GM21528 (cell line): ENCODE results near the gene SNAP25.

Experiments used
- ATAC-seq: cut with Tn5 transposase; IDR thresholded peaks from one replicate; pipeline ENCODE4 v1.9.1; 2021; ENCODE audit warnings: mild to moderate bottlenecking, moderate library complexity; ENCODE audit not compliant: unreplicated experiment, low FRiP score

SNAP25 gene

DNA sequence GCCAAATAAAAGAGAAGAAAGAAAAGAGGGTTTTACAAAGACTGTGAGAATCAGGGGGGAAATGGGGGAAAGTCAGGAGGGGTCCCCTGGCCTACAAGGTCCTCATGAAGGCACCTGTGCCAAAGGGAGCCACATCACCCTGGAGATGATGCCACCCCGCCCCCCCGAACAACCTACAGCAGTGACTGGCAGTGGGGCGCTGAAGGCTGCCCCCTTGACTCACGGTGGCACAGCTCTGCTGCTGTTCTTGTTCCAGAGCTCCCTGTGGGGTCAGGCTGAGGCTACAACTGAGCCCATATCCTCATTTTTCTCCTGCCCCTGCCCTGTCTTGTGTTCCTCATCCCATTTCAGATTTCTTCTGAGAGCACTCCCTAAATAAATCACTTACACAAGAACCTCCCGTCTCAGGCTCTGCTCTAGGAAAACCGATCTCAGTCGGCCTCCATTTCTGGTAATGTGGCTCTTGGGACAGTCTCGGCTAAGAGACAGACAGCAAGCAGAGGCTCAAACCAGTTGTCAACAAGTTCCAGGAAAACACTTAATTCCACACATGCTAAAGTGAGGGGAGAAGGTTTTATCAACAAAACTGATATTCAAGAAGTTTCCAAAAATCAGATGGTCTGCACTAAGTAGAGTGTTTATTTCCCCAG is 105.7 kb downstream of the SNAP25 start:
- ATAC-seq = no peak

DNA sequence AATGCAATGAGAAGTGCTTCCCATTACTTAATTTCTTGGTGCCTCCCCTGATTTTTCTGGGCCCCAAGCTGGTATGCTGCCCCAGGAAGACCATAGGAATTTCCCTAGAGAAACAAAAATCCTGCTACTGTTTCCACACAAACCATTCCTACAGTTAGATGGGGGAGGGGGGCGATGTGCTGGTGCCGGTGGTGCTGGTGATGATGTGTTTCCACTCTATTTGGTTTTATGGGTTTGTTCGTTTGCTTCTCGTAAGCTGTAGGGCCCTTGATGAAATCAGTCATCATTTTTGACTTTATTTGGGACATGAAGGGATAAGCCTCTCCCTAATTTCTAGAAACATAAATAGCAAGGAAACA is 110.2 kb downstream of the SNAP25 start:
- ATAC-seq = no peak

- no peak for ATAC-seq
Measured at GRCh38 chr20:10329387-10330005, 110.9 kb downstream of the SNAP25 start.

DNA sequence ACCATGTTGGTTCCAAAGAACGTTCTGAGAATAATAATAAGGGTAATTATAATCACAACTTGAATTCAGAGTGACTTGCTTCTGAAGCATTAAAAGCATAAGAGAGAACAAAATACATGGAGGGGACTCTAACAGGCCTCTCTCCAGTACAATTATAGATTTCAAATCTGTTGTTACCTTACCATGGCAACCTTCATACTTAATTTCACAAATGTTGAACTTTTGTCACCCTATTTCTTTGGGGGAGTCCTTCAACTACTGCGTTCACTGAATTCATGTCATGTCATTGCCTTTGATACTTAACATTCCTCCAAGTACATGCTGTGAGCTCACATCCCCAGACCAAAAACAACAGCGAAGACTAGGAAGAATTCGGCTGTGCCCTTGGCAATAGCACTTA is 111.4 kb downstream of the SNAP25 start:
- ATAC-seq = no peak

DNA sequence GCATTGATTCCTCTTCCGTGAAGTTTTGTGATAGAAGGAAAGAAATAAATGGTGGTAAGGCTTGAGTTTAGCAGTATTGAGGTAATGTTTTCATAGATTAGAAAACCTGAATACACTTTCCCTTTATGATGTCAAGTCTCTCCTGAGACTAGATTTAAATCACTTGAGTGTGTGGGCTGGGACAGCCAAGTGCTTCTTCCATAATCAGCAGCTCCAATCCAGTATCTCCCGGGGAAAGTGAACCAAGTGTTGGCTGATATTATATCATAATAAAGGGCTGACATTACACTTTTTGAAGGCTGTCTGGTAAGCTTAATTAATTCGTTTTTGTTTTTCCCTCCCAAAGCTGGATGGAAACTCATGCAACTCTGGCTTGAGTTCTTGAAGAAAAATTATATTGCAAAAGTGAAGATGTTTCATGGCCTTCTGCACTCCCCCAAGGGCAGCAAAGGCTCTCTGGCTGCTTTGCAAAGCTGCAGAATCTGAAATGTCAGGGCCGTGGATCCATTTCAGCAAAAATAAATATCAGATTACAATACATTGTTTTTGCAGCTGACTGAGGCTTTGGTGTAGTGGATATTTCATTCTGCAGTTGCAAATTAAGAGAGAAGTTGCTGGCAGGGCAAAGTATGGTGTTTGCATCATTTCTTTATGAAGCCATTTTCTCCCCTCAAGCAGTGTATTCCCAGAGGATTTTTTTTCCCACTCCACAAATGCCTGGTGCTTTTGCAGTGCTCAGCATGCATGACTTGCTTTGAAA is 114.2 kb downstream of the SNAP25 start:
- no peak for ATAC-seq

- no peak for ATAC-seq
Measured at GRCh38 chr20:10336959-10337729, 118.5 kb downstream of the SNAP25 start.

GRCh38 chr20:10338426-10339180 is 120.0 kb downstream of the SNAP25 start:
- ATAC-seq = no peak

DNA sequence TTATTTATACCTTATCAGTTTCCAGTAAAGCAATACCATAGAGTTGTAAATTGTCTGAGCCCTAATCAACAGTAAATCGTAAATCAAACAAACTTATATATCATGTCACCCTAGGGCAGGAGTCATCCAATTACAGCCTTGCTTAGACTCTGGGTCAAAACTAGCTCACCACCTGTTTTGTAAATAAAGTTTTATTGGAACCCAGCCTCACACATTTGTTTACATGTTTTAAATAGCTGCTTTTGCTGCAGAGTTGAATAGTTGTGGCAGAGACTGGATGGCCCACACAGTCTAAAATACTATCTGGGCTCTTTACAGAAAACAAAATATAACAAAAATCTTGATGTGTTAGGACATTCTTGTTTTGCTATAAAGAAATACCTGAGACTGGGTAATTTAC is 121.0 kb downstream of the SNAP25 start:
- no peak for ATAC-seq

DNA sequence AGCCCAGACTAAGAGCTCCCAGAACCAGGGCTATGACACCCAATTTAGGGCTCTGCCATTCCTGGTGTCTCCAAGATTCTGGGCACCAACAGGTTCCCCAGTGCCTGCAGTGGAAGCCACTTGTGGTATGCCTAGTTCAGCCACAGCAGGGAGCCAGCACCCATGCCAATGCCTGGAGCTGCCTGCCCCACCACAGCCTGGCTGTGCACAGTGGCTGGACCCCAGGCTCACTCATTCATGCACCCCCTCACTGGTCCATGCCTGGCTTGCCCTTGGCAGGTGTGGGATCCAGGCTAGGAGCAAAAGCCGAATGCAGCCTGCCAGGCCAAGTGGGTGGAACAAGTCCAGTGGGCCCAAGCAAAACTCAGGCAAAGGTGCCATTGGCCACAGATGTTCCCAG is 123.5 kb downstream of the SNAP25 start:
- no peak for ATAC-seq

DNA sequence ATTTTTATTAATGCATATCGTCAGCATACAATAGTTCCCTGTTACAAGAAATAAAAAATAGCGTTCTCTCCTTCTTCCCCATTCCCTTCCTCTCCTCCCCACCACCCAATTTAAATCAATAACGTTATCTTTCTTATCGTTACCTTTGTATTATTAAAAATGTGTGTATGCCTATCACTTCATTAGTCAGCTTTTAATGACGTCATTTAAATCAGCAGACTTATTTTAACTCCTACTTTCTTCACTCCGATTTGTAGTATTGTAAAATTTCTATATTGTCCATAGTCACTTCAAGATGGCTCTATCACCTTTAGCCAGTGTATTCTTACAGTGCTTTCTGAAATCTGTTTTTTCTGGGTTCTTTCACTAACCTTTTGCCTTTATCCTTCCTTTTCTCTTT is 126.3 kb downstream of the SNAP25 start:
- no peak for ATAC-seq

DNA sequence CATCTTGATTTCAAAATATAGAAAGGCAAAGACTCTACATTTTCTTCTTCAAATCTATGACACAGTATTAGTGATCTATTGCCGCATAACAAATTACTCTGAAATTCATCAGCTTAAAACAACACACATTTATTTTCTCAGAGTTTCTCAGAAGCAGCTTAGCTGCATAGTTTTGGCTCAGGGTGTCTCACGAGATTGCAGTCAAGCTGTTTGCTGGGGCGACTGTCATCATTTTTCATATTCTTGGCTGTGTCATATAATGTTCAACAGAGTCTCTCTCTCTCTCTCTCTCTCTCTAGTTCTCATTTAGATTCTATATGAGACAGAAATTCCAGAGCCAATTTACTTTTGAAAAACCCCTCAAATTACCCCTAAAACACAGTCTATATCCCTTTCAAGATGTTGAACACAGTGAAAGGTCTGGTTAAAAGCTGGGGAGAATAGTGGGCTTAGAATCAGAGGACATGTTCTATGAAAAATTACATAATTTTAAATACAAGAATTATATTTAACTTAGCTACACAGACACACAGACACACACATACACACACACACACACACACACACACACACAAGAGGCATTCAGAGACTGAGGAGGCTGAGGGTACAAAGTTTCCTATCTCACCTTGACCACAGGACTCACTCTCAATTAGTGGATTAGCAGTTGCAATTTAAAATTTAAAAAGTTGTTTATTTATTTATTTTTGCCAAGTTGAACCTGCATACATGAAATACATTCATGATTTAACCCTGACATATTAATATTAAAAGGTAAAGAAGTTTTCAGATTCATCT is 128.7 kb downstream of the SNAP25 start:
- no peak for ATAC-seq

GRCh38 chr20:10349118-10349517 is 130.5 kb downstream of the SNAP25 start:
- ATAC-seq = no peak

DNA sequence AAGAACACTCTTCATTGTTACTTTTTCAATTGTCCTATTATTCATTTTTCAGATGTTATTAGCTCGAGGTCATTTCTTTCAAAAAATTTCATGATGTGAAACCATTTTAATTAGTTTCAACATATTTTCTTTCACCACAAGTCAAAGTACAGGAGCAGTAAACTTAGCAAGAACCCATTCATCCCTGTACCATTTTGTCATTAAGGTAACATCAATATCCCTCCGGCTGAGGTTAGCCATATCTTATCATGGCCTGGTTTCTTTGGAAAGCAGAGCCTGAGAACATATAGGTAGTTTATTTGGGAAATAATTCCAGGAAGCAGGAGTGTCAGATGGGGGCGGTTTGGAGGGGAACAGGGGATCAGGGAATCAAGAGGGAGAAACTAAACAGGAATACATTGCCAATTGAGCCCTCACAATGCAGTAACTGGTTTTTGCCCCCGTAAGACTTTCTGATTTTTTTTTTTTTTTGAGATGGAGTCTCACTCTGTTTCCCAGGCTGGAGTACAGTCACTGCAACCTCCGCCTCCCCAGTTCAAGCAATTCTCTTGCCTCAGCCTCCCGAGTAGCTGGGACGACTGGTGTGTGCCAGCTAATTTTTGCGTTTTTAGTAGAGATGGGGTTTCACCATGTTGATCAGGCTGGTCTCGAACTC is 131.7 kb downstream of the SNAP25 start:
- ATAC-seq = no peak

DNA sequence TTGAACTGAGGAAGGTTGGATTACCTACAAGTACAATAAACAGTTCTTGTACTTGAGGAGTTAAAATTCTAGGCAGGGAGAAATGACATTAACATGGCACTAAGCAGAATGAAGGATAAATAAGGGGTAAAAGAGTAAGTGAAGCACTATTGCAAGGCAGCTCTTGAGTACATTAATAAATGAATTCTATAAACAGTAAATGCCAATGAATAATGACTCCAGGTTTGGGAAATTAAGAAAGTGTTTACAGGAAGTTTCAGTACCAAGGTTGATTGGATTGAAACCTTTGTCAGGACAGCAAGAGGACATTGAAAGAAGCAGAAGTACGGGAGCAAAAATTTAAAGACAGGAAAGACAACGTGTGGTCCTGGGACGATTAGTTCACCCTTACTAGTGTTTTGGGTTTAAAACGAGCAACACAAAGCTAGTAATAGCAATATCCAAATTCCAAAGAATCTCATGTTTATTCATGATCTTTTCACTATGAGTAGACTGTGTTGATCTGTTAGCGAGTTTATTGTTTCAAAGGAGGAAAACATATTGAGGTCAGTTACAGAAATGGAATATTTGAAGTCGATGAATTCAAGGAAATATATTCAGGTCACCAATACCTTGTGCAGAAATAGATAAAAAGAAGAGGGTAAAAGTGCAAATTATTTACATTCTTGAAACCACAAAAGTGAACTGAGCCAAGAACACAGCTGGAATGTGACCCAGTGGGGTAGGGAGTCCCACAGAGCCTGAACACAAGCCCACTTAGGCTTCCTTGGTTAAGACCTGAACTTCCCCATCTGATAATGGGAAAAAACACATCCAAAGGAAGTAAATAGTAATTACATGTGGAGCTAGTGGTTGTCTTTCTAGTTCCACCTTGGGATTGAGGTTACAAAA is 134.5 kb downstream of the SNAP25 start:
- no peak for ATAC-seq

GRCh38 chr20:10356628-10357027 is 138.0 kb downstream of the SNAP25 start:
- ATAC-seq = no peak
